ENCODE measurements around the gene MAP6.

Gene MAP6

GRCh38 chr11:75565221-75565814 lies 103.5 kb downstream of the MAP6 start:
- Mint-ChIP-seq H3K27ac (no peak overlapping the region), H3K4me1 (ENCODE audit: low read depth) (peaks cover 43% of the 10 kb centered on the region), H3K27me3 (no peaks in the 10 kb centered on the region), H3K4me3 (peak overlapping the region; percentile 35), H3K36me3 (peaks cover 2% of the 10 kb centered on the region), H3K9me3 (ENCODE audit: low read depth) (no peaks in the 10 kb centered on the region)

- H3K4me1 Mint-ChIP-seq (ENCODE audit: low read depth) = peaks cover 43% of the 10 kb centered on the region
Observed at GRCh38 chr11:75563978-75564552, 104.8 kb downstream of the MAP6 start.

GRCh38 chr11:75563501-75563977 lies 105.3 kb downstream of the MAP6 start:
- no peaks in the 10 kb centered on the region for H3K27me3 Mint-ChIP-seq
- no peaks in the 10 kb centered on the region for H3K9me3 Mint-ChIP-seq (ENCODE audit: low read depth)
- peak overlapping the region; percentile 92 for H3K27ac Mint-ChIP-seq
- H3K4me1 Mint-ChIP-seq (ENCODE audit: low read depth) = peaks cover 43% of the 10 kb centered on the region
- peak overlapping the region; percentile 94 for H3K4me3 Mint-ChIP-seq
- no peaks in the 10 kb centered on the region for H3K36me3 Mint-ChIP-seq

More at GRCh38 chr11:75563978-75564552, 104.8 kb downstream of the MAP6 start:
- Mint-ChIP-seq H3K27me3 (no peaks in the 10 kb centered on the region), H3K9me3 (ENCODE audit: low read depth) (no peaks in the 10 kb centered on the region), H3K36me3 (peaks cover 2% of the 10 kb centered on the region), H3K4me3 (peak overlapping the region; percentile 94), H3K27ac (peak overlapping the region; percentile 65)

GRCh38 chr11:75562836-75563484 lies 105.9 kb downstream of the MAP6 start:
- Mint-ChIP-seq H3K9me3 (ENCODE audit: low read depth) (no peaks in the 10 kb centered on the region), H3K4me3 (peak overlapping the region; percentile 94), H3K36me3 (no peaks in the 10 kb centered on the region), H3K27me3 (no peaks in the 10 kb centered on the region), H3K27ac (peak overlapping the region; percentile 92), H3K4me1 (ENCODE audit: low read depth) (peaks cover 43% of the 10 kb centered on the region)

GRCh38 chr11:75562048-75562835 lies 106.6 kb downstream of the MAP6 start, which contains the start of gene SERPINH1:
Gene SERPINH1 (plus strand): TSS chr11:75562253. CDS start chr11:75566350, 4,097 bp downstream.
- Mint-ChIP-seq H3K36me3 (no peaks in the 10 kb centered on the region), H3K9me3 (ENCODE audit: low read depth) (no peaks in the 10 kb centered on the region), H3K4me3 (peak within 1 kb of the TSS; percentile 94), H3K4me1 (ENCODE audit: low read depth) (peaks cover 43% of the 10 kb centered on the region), H3K27ac (peak within 1 kb of the TSS; percentile 92), H3K27me3 (no peaks in the 10 kb centered on the region)

GRCh38 chr11:75561426-75562047 lies 107.3 kb downstream of the MAP6 start:
- Mint-ChIP-seq H3K27me3 (no peaks in the 10 kb centered on the region), H3K4me1 (ENCODE audit: low read depth) (peaks cover 43% of the 10 kb centered on the region), H3K36me3 (no peaks in the 10 kb centered on the region), H3K9me3 (ENCODE audit: low read depth) (no peaks in the 10 kb centered on the region), H3K27ac (peak overlapping the region; percentile 88), H3K4me3 (peak overlapping the region; percentile 94)

- H3K36me3 Mint-ChIP-seq = no peaks in the 10 kb centered on the region
- peaks cover 38% of the 10 kb centered on the region for H3K4me1 Mint-ChIP-seq (ENCODE audit: low read depth)
- H3K9me3 Mint-ChIP-seq (ENCODE audit: low read depth) = no peaks in the 10 kb centered on the region
- peak overlapping the region; percentile 94 for H3K4me3 Mint-ChIP-seq
- H3K27me3 Mint-ChIP-seq = no peaks in the 10 kb centered on the region
- no peak overlapping the region for H3K27ac Mint-ChIP-seq
Observed at GRCh38 chr11:75560644-75561043, 108.2 kb downstream of the MAP6 start.

- Mint-ChIP-seq H3K9me3 (ENCODE audit: low read depth) (no peaks in the 10 kb centered on the region), H3K36me3 (no peaks in the 10 kb centered on the region), H3K27me3 (no peaks in the 10 kb centered on the region), H3K4me1 (ENCODE audit: low read depth) (peaks cover 26% of the 10 kb centered on the region), H3K4me3 (no peak overlapping the region), H3K27ac (no peak overlapping the region)
Observed at GRCh38 chr11:75558939-75559843, 109.6 kb downstream of the MAP6 start.

- Mint-ChIP-seq H3K36me3 (no peaks in the 10 kb centered on the region), H3K27me3 (no peaks in the 10 kb centered on the region), H3K27ac (no peak overlapping the region), H3K9me3 (ENCODE audit: low read depth) (no peaks in the 10 kb centered on the region), H3K4me1 (ENCODE audit: low read depth) (peaks cover 15% of the 10 kb centered on the region), H3K4me3 (no peak overlapping the region)
Observed at GRCh38 chr11:75557666-75558494, 111.0 kb downstream of the MAP6 start.

- H3K27ac Mint-ChIP-seq = no peak overlapping the region
Observed at GRCh38 chr11:75556275-75556674, 112.6 kb downstream of the MAP6 start.

GRCh38 chr11:75555079-75555811 lies 113.6 kb downstream of the MAP6 start:
- H3K27ac Mint-ChIP-seq = no peak overlapping the region
- H3K27me3 Mint-ChIP-seq = no peaks in the 10 kb centered on the region
- H3K36me3 Mint-ChIP-seq = no peaks in the 10 kb centered on the region
- H3K9me3 Mint-ChIP-seq (ENCODE audit: low read depth) = no peaks in the 10 kb centered on the region
- no peaks in the 10 kb centered on the region for H3K4me1 Mint-ChIP-seq (ENCODE audit: low read depth)
- H3K4me3 Mint-ChIP-seq = no peak overlapping the region

More at GRCh38 chr11:75556275-75556674, 112.6 kb downstream of the MAP6 start:
- Mint-ChIP-seq H3K4me1 (ENCODE audit: low read depth) (peaks cover 3% of the 10 kb centered on the region), H3K9me3 (ENCODE audit: low read depth) (no peaks in the 10 kb centered on the region), H3K4me3 (no peak overlapping the region), H3K36me3 (no peaks in the 10 kb centered on the region), H3K27me3 (no peaks in the 10 kb centered on the region)

- no peaks in the 10 kb centered on the region for H3K9me3 Mint-ChIP-seq (ENCODE audit: low read depth)
- no peak overlapping the region for H3K27ac Mint-ChIP-seq
- no peaks in the 10 kb centered on the region for H3K4me1 Mint-ChIP-seq (ENCODE audit: low read depth)
- H3K4me3 Mint-ChIP-seq = no peak overlapping the region
- no peaks in the 10 kb centered on the region for H3K27me3 Mint-ChIP-seq
- no peaks in the 10 kb centered on the region for H3K36me3 Mint-ChIP-seq
Observed at GRCh38 chr11:75554258-75555022, 114.4 kb downstream of the MAP6 start.

Data from activated naive CD8-positive, alpha-beta T cell (primary cell).